Esophagus mucosa (tissue), 1 donor: ENCODE results near the gene METTL23. TPM values are rescaled to one million over a fixed set of nuclear protein-coding genes. Genes with fewer than 3 reads are reported as not detected.

Experiments used
- ATAC-seq: fragments of 200-7000 bp; cut with Tn5 transposase; one replicate; pipeline ENCODE4 v1.9.1; 2020
- total RNA-seq: library from RNA; stranded (reverse); gene quantifications from one replicate; pipeline ENCODE4 v1.2.4, GENCODE V29; 2023
- donor health status: DM: yes; HTN: yes; CAD: no.

METTL23 gene
- total RNA-seq = 17.8 TPM

GRCh38 chr17:76726776-76727718 lies at the start of gene METTL23:
TSS of gene METTL23 (plus strand) at chr17:76726839. CDS start at chr17:76729711, 2,872 bp downstream.
- peak; percentile 61 for ATAC-seq

GRCh38 chr17:76677406-76677805 lies 49.2 kb upstream of the METTL23 start:
- ATAC-seq = no peak

- no peak for ATAC-seq
These were observed 48.3 kb upstream of the METTL23 start for GRCh38 chr17:76678330-76678729.

GRCh38 chr17:76679239-76679638 lies 47.4 kb upstream of the METTL23 start:
- ATAC-seq = no peak

GRCh38 chr17:76681222-76682137 lies 45.2 kb upstream of the METTL23 start:
- peak; percentile 64 for ATAC-seq

GRCh38 chr17:76682296-76682695 lies 44.3 kb upstream of the METTL23 start:
- no peak for ATAC-seq

GRCh38 chr17:76683011-76683755 lies 43.5 kb upstream of the METTL23 start:
- no peak for ATAC-seq

GRCh38 chr17:76683921-76684745 lies 42.5 kb upstream of the METTL23 start:
- no peak for ATAC-seq

GRCh38 chr17:76684756-76685155 lies 41.9 kb upstream of the METTL23 start:
- no peak for ATAC-seq

- no peak for ATAC-seq
These were observed 41.3 kb upstream of the METTL23 start for GRCh38 chr17:76685366-76685765.

GRCh38 chr17:76685846-76686245 lies 40.8 kb upstream of the METTL23 start:
- ATAC-seq = no peak

GRCh38 chr17:76686538-76687297 lies 39.9 kb upstream of the METTL23 start:
- no peak for ATAC-seq

- peak; percentile 4 for ATAC-seq
These were observed 39.1 kb upstream of the METTL23 start for GRCh38 chr17:76687298-76688164.

- ATAC-seq = peak; percentile 10
These were observed 38.4 kb upstream of the METTL23 start for GRCh38 chr17:76688165-76688622.

- ATAC-seq = no peak
These were observed 36.8 kb upstream of the METTL23 start for GRCh38 chr17:76689859-76690258.

- ATAC-seq = no peak
These were observed 35.9 kb upstream of the METTL23 start for GRCh38 chr17:76690596-76691280.

GRCh38 chr17:76691379-76692191 lies 35.1 kb upstream of the METTL23 start:
- ATAC-seq = no peak
